ENCODE data around the gene LRRC17.

GRCh38 chr7:102908676-102909075 is 4.1 kb upstream of the LRRC17 start:
- TF ChIP-seq CTCF (IDR thresholded peaks at IDR 0.05; ENCODE audit: low read depth, low read length, missing input control) (no peak), MAX (IDR thresholded peaks at IDR 0.05) (no peak), REST (IDR thresholded peaks at IDR 0.05) (no peak), HNF4G (IDR thresholded peaks at IDR 0.05) (no peak), RXRA (IDR thresholded peaks at IDR 0.05) (no peak), RAD21 (IDR thresholded peaks at IDR 0.05) (no peak)
